Measurements from ENCODE around the gene CRIP3. TPM values are rescaled to one million over a fixed set of nuclear protein-coding genes. Genes with fewer than 3 reads are reported as not detected.

The CRIP3 gene
- total RNA-seq, 4 donors from 2014 or later, result 1.5 to 2.7 TPM; not detected in 2

- TF ChIP-seq POLR2A (IDR thresholded peaks at IDR 0.05) (no peak), CTCF (IDR thresholded peaks at IDR 0.05) (no peak)
- no peak overlapping the region for H3K4me3 ChIP-seq
- H3K9me3 ChIP-seq, result no peaks in the 10 kb centered on the region
- H3K27me3 ChIP-seq, result no peaks in the 10 kb centered on the region
- H3K36me3 ChIP-seq, result no peaks in the 10 kb centered on the region
- peaks cover 0 to under 1% of the 10 kb centered on the region in 2 donors for H3K4me1 ChIP-seq
- intact Hi-C loops (cut with DNase I; ENCODE audit: low total_unique reads), result no loop called here
- H3K27ac ChIP-seq, result no peak overlapping the region
- no peak for DNase-seq
Measured at GRCh38 chr6:43313813-43314212, 5.2 kb upstream of the CRIP3 start.

GRCh38 chr6:43311666-43312065 lies 3.0 kb upstream of the CRIP3 start:
- H3K36me3 ChIP-seq, result no peaks in the 10 kb centered on the region
- H3K9me3 ChIP-seq, result no peaks in the 10 kb centered on the region
- H3K27ac ChIP-seq, result no peak overlapping the region
- intact Hi-C loops (cut with DNase I; ENCODE audit: low total_unique reads), result no loop called here
- no peaks in the 10 kb centered on the region for H3K27me3 ChIP-seq
- H3K4me3 ChIP-seq, result no peak overlapping the region
- DNase-seq, result no peak
- TF ChIP-seq CTCF (IDR thresholded peaks at IDR 0.05) (no peak), POLR2A (IDR thresholded peaks at IDR 0.05) (no peak)
- peaks cover 0 to 5% of the 10 kb centered on the region in 2 donors for H3K4me1 ChIP-seq

GRCh38 chr6:43310624-43311023 lies 2.0 kb upstream of the CRIP3 start:
- TF ChIP-seq POLR2A (IDR thresholded peaks at IDR 0.05) (no peak), CTCF (IDR thresholded peaks at IDR 0.05) (no peak)
- Histone ChIP-seq H3K9me3 (no peaks in the 10 kb centered on the region), H3K27me3 (no peaks in the 10 kb centered on the region), H3K4me1 (peaks cover 0 to 5% of the 10 kb centered on the region in 2 donors), H3K27ac (no peak overlapping the region), H3K36me3 (no peaks in the 10 kb centered on the region), H3K4me3 (no peak overlapping the region)
- no peak for DNase-seq
- intact Hi-C loops (cut with DNase I; ENCODE audit: low total_unique reads), result no loop called here

GRCh38 chr6:43310134-43310533 lies 1.5 kb upstream of the CRIP3 start:
- H3K27me3 ChIP-seq, result no peaks in the 10 kb centered on the region
- H3K9me3 ChIP-seq, result no peaks in the 10 kb centered on the region
- TF ChIP-seq POLR2A (IDR thresholded peaks at IDR 0.05) (no peak), CTCF (IDR thresholded peaks at IDR 0.05) (no peak)
- no peak overlapping the region for H3K4me3 ChIP-seq
- no peaks in the 10 kb centered on the region for H3K36me3 ChIP-seq
- no peak for DNase-seq
- no peak overlapping the region for H3K27ac ChIP-seq
- intact Hi-C loops (cut with DNase I; ENCODE audit: low total_unique reads), result no loop called here
- H3K4me1 ChIP-seq, result peaks cover 0 to 5% of the 10 kb centered on the region in 2 donors

- H3K27me3 ChIP-seq, result no peaks in the 10 kb centered on the region
- H3K4me1 ChIP-seq, result peaks cover 0 to 5% of the 10 kb centered on the region in 2 donors
- DNase-seq, result no peak
- H3K4me3 ChIP-seq, result no peak overlapping the region
- H3K36me3 ChIP-seq, result no peaks in the 10 kb centered on the region
- no peak overlapping the region for H3K27ac ChIP-seq
- no peaks in the 10 kb centered on the region for H3K9me3 ChIP-seq
- intact Hi-C loops (cut with DNase I; ENCODE audit: low total_unique reads), result no loop called here
- no peak for TF ChIP-seq POLR2A (IDR thresholded peaks at IDR 0.05)
- TF ChIP-seq CTCF (IDR thresholded peaks at IDR 0.05), result no peak
Measured at GRCh38 chr6:43308990-43309477, 408 bp upstream of the CRIP3 start.

Measured in uterus (tissue), 4 donors.